ENCODE measurements around the gene IMPG2.

The IMPG2 gene

GRCh38 chr3:101284757-101285156 is 35.6 kb downstream of the IMPG2 start (continued):
- TF ChIP-seq KLF9 (tag by site-specific recombination; IDR thresholded peaks at IDR 0.05; ENCODE audit: low read depth) (no peak), KLF16 (tag by site-specific recombination; IDR thresholded peaks at IDR 0.05) (no peak), ZNF549 (tag by site-specific recombination; IDR thresholded peaks at IDR 0.05) (no peak), ZNF660 (tag by site-specific recombination; IDR thresholded peaks at IDR 0.05) (no peak), ZNF311 (tag by site-specific recombination; IDR thresholded peaks at IDR 0.05; ENCODE audit: borderline replicate concordance) (no peak), ZNF529 (tag by site-specific recombination; IDR thresholded peaks at IDR 0.05; ENCODE audit: insufficient replicate concordance) (no peak), ZNF518A (tag by site-specific recombination; conservative IDR thresholded peaks at IDR 0.05; ENCODE audit: low read depth) (no peak), ZNF138 (tag by site-specific recombination; IDR thresholded peaks at IDR 0.05; ENCODE audit: borderline replicate concordance) (no peak)

- TF ChIP-seq ZNF626 (tag by site-specific recombination; IDR thresholded peaks at IDR 0.05) (no peak), ZNF280C (tag by site-specific recombination; IDR thresholded peaks at IDR 0.05) (no peak), KLF16 (tag by site-specific recombination; IDR thresholded peaks at IDR 0.05) (no peak), ZNF146 (tag by site-specific recombination; IDR thresholded peaks at IDR 0.05) (no peak), MZF1 (tag by site-specific recombination; IDR thresholded peaks at IDR 0.05; ENCODE audit: borderline replicate concordance) (no peak), SP7 (tag by site-specific recombination; IDR thresholded peaks at IDR 0.05) (no peak), ZNF24 (tag by site-specific recombination; IDR thresholded peaks at IDR 0.05) (no peak), ZNF837 (tag by site-specific recombination; IDR thresholded peaks at IDR 0.05) (no peak), ZBTB8A (tag by site-specific recombination; IDR thresholded peaks at IDR 0.05) (no peak)
- H3K9me3 ChIP-seq (ENCODE audit: control insufficient read depth, insufficient read depth, low read depth, low read length): no peaks in the 10 kb centered on the region
- H3K4me3 ChIP-seq (ENCODE audit: low read depth, low read length): no peak overlapping the region
- no peak overlapping the region for H3K27ac ChIP-seq (ENCODE audit: extremely low read depth, low read depth, low read length)
- ChIA-PET POLR2A (no interaction called here), CTCF (no interaction called here)
- no peaks in the 10 kb centered on the region for H3K36me3 ChIP-seq (ENCODE audit: control insufficient read depth in 2 of 2, insufficient read depth in 1 of 2, low read length in 2 of 2)
- H3K4me1 ChIP-seq (ENCODE audit: control insufficient read depth, insufficient read depth, low read length): no peaks in the 10 kb centered on the region
Measured at GRCh38 chr3:101281521-101282030, 38.8 kb downstream of the IMPG2 start.

- H3K4me1 ChIP-seq (ENCODE audit: control insufficient read depth, insufficient read depth, low read length): no peaks in the 10 kb centered on the region
- POLR2A ChIA-PET: no interaction called here
- H3K9me3 ChIP-seq (ENCODE audit: control insufficient read depth, insufficient read depth, low read depth, low read length): no peaks in the 10 kb centered on the region
- CTCF ChIA-PET: no interaction called here
- no peak overlapping the region for H3K4me3 ChIP-seq (ENCODE audit: low read depth, low read length)
- H3K36me3 ChIP-seq (ENCODE audit: control insufficient read depth in 2 of 2, insufficient read depth in 1 of 2, low read length in 2 of 2): no peaks in the 10 kb centered on the region
- H3K27ac ChIP-seq (ENCODE audit: extremely low read depth, low read depth, low read length): no peak overlapping the region
- TF ChIP-seq ZNF114 (tag by site-specific recombination; IDR thresholded peaks at IDR 0.05) (no peak), ZFP41 (tag by site-specific recombination; IDR thresholded peaks at IDR 0.05; ENCODE audit: borderline replicate concordance) (no peak), KLF17 (tag by site-specific recombination; IDR thresholded peaks at IDR 0.05) (no peak), IKZF3 (tag by site-specific recombination; IDR thresholded peaks at IDR 0.05) (no peak), ZNF449 (tag by site-specific recombination; IDR thresholded peaks at IDR 0.05) (no peak), ZFP37 (tag by site-specific recombination; IDR thresholded peaks at IDR 0.05) (no peak), ZNF202 (tag by site-specific recombination; IDR thresholded peaks at IDR 0.05; ENCODE audit: borderline replicate concordance) (no peak)
Measured at GRCh38 chr3:101279765-101280385, 40.5 kb downstream of the IMPG2 start.

Measured in HEK293 (cell line).